ENCODE measurements around the gene ARMC5. TPM values are rescaled to one million over a fixed set of nuclear protein-coding genes. Genes with fewer than 3 reads are reported as not detected.
A peak's percentile ranks its signal among the peaks of the same experiment; 100 is the strongest.

The ARMC5 gene
- total RNA-seq, 2 donors from 2014 or later: 9.4 to 12.1 TPM

DNA sequence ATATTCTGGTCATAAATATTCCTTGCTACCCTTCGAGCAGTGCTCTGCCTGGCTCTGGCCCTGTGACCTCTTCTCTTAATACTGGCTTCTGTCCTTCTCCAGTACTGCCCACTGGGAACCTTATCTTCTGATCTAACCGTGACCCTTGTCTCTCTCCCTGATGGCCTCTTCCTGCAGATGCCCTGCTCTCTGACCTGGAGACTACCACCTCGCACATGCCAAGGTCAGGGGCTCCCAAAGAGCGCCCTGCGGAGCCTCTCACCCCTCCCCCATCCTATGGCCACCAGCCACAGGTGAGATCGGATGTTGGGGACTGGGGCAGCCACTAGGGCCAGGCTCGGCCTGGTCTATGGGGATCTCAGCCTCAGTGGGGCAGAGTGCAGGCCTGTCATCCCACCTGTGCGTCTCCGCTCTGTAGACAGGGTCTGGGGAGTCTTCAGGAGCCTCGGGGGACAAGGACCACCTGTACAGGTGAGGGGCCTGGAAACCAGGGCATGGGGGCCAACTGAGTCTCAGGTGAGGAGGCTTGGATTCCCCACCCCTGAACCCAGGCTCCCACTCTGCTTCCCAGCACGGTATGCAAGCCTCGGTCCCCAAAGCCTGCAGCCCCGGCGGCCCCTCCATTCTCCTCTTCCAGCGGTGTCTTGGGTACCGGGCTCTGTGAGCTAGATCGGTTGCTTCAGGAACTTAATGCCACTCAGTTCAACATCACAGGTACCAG, 14.1 kb downstream of the ARMC5 start:
- peaks cover 27% of the 10 kb centered on the region for H3K36me3 ChIP-seq (ENCODE audit: control insufficient read depth, insufficient read depth, low read length)
- Mint-ChIP-seq H3K4me1 (peaks cover 17% of the 10 kb centered on the region), H3K9me3 (no peaks in the 10 kb centered on the region), H3K27me3 (ENCODE audit: insufficient read depth) (peaks cover 66% of the 10 kb centered on the region), H3K27ac (no peak overlapping the region), H3K4me3 (peak overlapping the region; percentile 66), H3K36me3 (ENCODE audit: low read depth) (peaks cover 9% of the 10 kb centered on the region)
- TF ChIP-seq, protein P1, sequence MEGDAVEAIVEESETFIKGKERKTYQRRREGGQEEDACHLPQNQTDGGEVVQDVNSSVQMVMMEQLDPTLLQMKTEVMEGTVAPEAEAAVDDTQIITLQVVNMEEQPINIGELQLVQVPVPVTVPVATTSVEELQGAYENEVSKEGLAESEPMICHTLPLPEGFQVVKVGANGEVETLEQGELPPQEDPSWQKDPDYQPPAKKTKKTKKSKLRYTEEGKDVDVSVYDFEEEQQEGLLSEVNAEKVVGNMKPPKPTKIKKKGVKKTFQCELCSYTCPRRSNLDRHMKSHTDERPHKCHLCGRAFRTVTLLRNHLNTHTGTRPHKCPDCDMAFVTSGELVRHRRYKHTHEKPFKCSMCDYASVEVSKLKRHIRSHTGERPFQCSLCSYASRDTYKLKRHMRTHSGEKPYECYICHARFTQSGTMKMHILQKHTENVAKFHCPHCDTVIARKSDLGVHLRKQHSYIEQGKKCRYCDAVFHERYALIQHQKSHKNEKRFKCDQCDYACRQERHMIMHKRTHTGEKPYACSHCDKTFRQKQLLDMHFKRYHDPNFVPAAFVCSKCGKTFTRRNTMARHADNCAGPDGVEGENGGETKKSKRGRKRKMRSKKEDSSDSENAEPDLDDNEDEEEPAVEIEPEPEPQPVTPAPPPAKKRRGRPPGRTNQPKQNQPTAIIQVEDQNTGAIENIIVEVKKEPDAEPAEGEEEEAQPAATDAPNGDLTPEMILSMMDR (conservative IDR thresholded peaks at IDR 0.05): no peak
- no peak overlapping the region for H3K9ac ChIP-seq (ENCODE audit: extremely low read depth, low read length, poor library complexity, severe bottlenecking)
- H3K4me3 ChIP-seq (ENCODE audit: low read length): no peak overlapping the region
- H3K27me3 ChIP-seq (ENCODE audit: control insufficient read depth, insufficient read depth, low read length, poor library complexity, severe bottlenecking): no peaks in the 10 kb centered on the region
- no peaks in the 10 kb centered on the region for H3K4me1 ChIP-seq (ENCODE audit: control insufficient read depth, insufficient read depth, low read length)
- DNase-seq: no peak
- 95% methylated on average over 11 to 17 of the region's 17 CpGs for WGBS, 2 experiments (ENCODE audit: insufficient coverage in 1 of 2, insufficient read length in 1 of 2)
- H3K27ac ChIP-seq (ENCODE audit: low read depth, low read length): no peak overlapping the region
- H3K9me3 ChIP-seq (ENCODE audit: control insufficient read depth, low read length): no peaks in the 10 kb centered on the region

DNA sequence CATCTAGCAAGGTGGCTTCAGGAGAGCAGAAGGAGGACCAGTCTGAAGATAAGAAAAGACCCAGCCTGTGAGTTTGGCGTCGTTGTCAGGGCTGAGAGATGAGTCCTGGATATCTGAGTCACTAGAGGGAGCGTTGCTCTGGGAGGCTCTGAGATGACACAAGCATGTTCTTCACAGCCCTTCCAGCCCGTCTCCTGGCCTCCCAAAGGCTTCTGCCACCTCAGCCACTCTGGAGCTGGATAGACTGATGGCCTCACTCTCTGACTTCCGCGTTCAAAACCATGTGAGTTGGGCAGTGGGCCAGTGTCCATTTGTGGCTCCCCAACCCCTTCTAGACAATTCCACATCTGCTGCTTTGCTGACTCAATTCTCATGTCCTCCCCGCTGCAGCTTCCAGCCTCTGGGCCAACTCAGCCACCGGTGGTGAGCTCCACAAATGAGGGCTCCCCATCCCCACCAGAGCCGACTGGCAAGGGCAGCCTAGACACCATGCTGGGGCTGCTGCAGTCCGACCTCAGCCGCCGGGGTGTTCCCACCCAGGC, 14.9 kb downstream of the ARMC5 start:
- peaks cover 74% of the 10 kb centered on the region for H3K27me3 Mint-ChIP-seq (ENCODE audit: insufficient read depth)
- peaks cover 17% of the 10 kb centered on the region for H3K4me1 Mint-ChIP-seq
- TF ChIP-seq, protein P1 (conservative IDR thresholded peaks at IDR 0.05): no peak
- H3K36me3 Mint-ChIP-seq (ENCODE audit: low read depth): peaks cover 9% of the 10 kb centered on the region
- H3K27me3 ChIP-seq (ENCODE audit: control insufficient read depth, insufficient read depth, low read length, poor library complexity, severe bottlenecking): no peaks in the 10 kb centered on the region
- no peak overlapping the region for H3K27ac Mint-ChIP-seq
- WGBS, 2 experiments (ENCODE audit: insufficient coverage in 1 of 2, insufficient read length in 1 of 2): 92 to 94% methylated on average over 11 to 12 of the region's 12 CpGs
- no peak overlapping the region for H3K9ac ChIP-seq (ENCODE audit: extremely low read depth, low read length, poor library complexity, severe bottlenecking)
- H3K27ac ChIP-seq (ENCODE audit: low read depth, low read length): no peak overlapping the region
- H3K9me3 Mint-ChIP-seq: no peaks in the 10 kb centered on the region
- no peaks in the 10 kb centered on the region for H3K4me1 ChIP-seq (ENCODE audit: control insufficient read depth, insufficient read depth, low read length)
- H3K9me3 ChIP-seq (ENCODE audit: control insufficient read depth, low read length): no peaks in the 10 kb centered on the region
- H3K36me3 ChIP-seq (ENCODE audit: control insufficient read depth, insufficient read depth, low read length): peaks cover 27% of the 10 kb centered on the region
- H3K4me3 ChIP-seq (ENCODE audit: low read length): no peak overlapping the region
- no peak for DNase-seq
- no peak overlapping the region for H3K4me3 Mint-ChIP-seq

DNA sequence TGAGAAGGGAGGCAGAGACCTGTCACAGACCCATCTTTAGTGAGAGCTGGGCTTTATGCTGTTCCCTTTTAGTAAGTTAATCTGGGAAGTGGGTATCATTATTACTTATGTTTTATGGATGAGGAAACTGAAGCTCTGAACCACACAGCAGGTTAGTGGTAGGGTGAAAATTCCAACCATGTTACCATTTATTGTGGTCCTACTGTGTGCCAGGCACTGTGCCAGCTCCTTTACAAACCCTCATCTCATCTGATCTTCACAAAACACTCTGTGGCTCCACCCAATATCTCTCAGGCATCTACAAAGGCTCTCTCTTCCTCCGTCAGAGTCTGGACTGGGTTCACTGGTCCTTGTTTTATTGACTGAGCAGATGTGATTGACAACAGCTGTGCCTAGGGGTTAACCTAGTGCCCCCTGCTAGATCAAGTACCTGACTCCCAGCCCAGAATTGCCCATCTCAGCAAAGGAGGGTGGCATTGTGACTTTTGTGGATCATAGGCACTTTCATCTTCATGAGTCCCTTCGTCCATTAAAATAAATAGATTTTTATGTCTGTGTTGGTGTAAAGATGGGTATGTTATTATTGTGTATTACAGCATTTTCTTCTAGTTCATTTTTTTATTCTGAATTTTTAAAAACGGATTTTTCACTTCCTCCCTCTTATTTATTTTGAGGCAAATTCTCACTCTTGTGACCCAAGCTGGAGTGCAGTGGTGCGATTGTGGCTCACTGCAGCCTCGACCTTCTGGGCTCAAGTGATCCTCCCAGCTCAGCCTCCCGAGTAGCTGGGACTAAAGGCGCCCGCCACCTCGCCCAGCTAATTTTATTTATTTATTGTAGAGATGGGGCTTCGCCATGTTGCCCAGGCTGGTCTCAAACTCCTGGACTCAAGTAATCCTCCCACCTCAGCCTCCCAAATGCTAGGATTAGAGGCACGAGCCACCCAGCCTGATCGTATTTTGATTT, 15.8 kb downstream of the ARMC5 start:
- Histone ChIP-seq H3K4me1 (ENCODE audit: control insufficient read depth, insufficient read depth, low read length) (no peaks in the 10 kb centered on the region), H3K9ac (ENCODE audit: extremely low read depth, low read length, poor library complexity, severe bottlenecking) (no peak overlapping the region), H3K4me3 (ENCODE audit: low read length) (no peak overlapping the region), H3K27ac (ENCODE audit: low read depth, low read length) (no peak overlapping the region), H3K36me3 (ENCODE audit: control insufficient read depth, insufficient read depth, low read length) (peaks cover 27% of the 10 kb centered on the region), H3K9me3 (ENCODE audit: control insufficient read depth, low read length) (no peaks in the 10 kb centered on the region), H3K27me3 (ENCODE audit: control insufficient read depth, insufficient read depth, low read length, poor library complexity, severe bottlenecking) (no peaks in the 10 kb centered on the region)
- peaks cover 9% of the 10 kb centered on the region for H3K36me3 Mint-ChIP-seq (ENCODE audit: low read depth)
- peaks cover 82% of the 10 kb centered on the region for H3K27me3 Mint-ChIP-seq (ENCODE audit: insufficient read depth)
- H3K9me3 Mint-ChIP-seq: no peaks in the 10 kb centered on the region
- H3K4me3 Mint-ChIP-seq: no peak overlapping the region
- H3K27ac Mint-ChIP-seq: no peak overlapping the region
- WGBS, 2 experiments (ENCODE audit: insufficient coverage in 1 of 2, insufficient read length in 1 of 2): 94 to 95% methylated on average over 10 to 11 of the region's 12 CpGs
- peaks cover 17% of the 10 kb centered on the region for H3K4me1 Mint-ChIP-seq
- DNase-seq: no peak
- TF ChIP-seq, protein P1 (conservative IDR thresholded peaks at IDR 0.05): no peak

All from endodermal cell (in vitro differentiated cells).